Adipocyte (in vitro differentiated cells): ENCODE measurements around the gene DNAI2.
"Not testable (repeated sequence)": the region's sequence is repeated elsewhere in the genome, so short reads cannot be mapped to it uniquely, and the experiment has no call there.

Source experiments
- DNase-seq: peaks from one replicate; pipeline ENCODE4 v3.0.0-alpha.2; 2015; ENCODE audit warnings: low read depth
- H3K27me3 ChIP-seq: replicated peaks from 2 replicates; pipeline ENCODE4 v1.7.0; 2013; ENCODE audit warnings: mild to moderate bottlenecking, low read length, moderate library complexity; ENCODE audit not compliant: control insufficient read depth, insufficient read depth
- H3K36me3 ChIP-seq: 2 replicates; pipeline ENCODE4 v1.7.0; 2013; ENCODE audit warnings: low read length, mild to moderate bottlenecking, moderate library complexity; ENCODE audit not compliant: control insufficient read depth, insufficient read depth, severe bottlenecking
- H3K4me1 ChIP-seq: 2 replicates; pipeline ENCODE4 v1.7.0; 2013; ENCODE audit warnings: mild to moderate bottlenecking, low read length, moderate library complexity; ENCODE audit not compliant: control insufficient read depth, insufficient read depth
- H3K4me3 ChIP-seq: 2 replicates; pipeline ENCODE4 v1.7.0; 2013; ENCODE audit warnings: mild to moderate bottlenecking, low read length, moderate library complexity
- H3K9ac ChIP-seq: 2 replicates; pipeline ENCODE4 v1.7.0; 2013; ENCODE audit warnings: mild to moderate bottlenecking, low read length, moderate library complexity
- H3K9me3 ChIP-seq: 2 replicates; pipeline ENCODE4 v1.7.0; 2013; ENCODE audit warnings: mild to moderate bottlenecking, low read length, moderate library complexity; ENCODE audit not compliant: control insufficient read depth

DNAI2 gene

DNA sequence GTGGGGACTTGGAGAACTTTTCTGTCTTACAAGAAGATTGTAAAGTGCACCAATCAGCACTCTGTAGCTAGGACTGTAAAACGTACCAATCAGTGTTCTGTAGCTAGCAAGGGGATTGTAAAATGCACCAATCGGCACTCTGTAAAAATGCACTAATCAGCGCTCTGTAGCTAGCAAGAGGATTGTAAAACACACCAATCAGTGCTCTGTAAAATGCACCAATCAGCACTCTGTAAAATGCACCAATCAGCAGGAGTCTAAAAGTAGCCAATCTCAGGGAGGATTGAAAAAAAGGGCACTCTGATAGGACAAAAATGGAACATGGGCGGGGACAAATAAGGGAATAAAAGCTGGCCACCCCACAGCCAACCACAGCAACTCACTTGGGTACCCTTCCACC lies 7.0 kb upstream of the DNAI2 start:
- H3K4me3 ChIP-seq, H3K36me3 ChIP-seq, H3K9ac ChIP-seq, H3K9me3 ChIP-seq, DNase-seq, H3K4me1 ChIP-seq: not testable (repeated sequence)
- H3K27me3 ChIP-seq: peaks cover 41% of the 10 kb centered on the region

DNA sequence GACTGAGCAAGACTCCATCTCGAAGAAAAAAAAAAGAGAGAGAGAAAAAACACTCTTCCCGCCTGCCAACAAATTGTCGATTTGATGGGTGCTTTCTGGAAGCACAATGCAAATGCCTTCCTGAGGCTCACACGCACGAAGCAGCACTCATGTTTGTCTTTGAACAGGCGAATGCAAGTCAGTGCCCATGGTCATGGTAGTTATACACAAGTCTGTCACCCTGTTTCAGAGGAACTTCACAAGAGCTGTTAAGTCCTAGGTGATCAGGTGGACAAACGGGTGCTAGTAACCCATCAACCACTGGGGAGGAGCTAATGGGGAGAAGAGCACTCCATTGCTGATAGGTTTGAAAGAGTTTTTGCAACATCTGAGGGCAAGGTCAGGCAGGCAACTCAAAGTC lies 6.5 kb upstream of the DNAI2 start:
- Histone ChIP-seq H3K4me1 (peaks cover 11% of the 10 kb centered on the region), H3K4me3 (no peak overlapping the region), H3K9ac (no peak overlapping the region), H3K36me3 (no peaks in the 10 kb centered on the region), H3K27me3 (peaks cover 38% of the 10 kb centered on the region), H3K9me3 (peaks cover 5% of the 10 kb centered on the region)
- DNase-seq: no peak

DNA sequence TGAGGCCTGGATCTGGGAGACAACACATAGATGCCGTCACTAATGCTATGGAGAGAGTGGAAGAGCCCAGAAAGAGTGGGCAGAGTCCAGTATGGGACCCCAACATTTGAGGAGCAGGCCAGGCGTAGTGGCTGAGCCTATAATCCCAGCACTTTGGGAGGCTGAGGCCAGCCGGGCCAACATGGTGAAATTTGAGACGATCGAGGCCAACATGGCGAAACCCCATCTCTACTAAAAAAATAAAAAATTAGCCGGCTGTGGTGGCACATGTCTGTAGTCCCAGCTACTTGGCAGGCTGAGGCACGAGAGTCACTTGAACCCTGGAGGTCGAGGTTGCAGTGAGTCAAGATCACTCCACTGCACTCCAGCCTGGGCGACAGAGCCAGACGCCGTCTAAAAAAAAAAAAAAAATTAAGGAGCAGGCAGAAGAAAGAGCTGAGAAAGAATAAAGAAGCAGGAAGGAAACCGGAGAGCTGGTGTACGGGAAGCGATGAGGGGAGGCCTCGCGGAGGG lies 6.0 kb upstream of the DNAI2 start:
- H3K36me3 ChIP-seq: no peaks in the 10 kb centered on the region
- peaks cover 5% of the 10 kb centered on the region for H3K9me3 ChIP-seq
- no peak overlapping the region for H3K4me3 ChIP-seq
- H3K9ac ChIP-seq: no peak overlapping the region
- DNase-seq: no peak
- peaks cover 36% of the 10 kb centered on the region for H3K27me3 ChIP-seq
- peaks cover 16% of the 10 kb centered on the region for H3K4me1 ChIP-seq

DNA sequence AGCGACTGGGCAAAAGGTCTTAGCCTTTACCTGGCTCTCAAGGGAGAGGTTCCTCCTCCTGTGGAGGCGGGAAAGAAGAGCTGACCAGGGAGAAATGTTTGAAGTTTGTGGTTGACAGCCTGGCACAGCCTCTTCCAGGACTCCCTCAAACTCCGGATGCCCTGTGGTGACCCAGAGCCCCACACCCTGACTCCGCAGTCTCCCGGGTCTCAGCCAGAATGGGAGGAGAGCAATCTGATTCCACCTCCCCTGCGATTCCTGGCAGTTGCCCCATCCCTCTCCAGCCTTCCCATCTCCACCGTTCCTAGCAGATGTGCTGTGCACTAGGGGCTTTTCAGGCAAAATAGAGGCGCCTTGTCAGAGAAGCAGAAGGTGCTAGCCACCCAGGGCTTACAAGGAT lies 5.5 kb upstream of the DNAI2 start:
- Histone ChIP-seq H3K27me3 (peaks cover 37% of the 10 kb centered on the region), H3K9ac (no peak overlapping the region)
- no peak for DNase-seq

DNA sequence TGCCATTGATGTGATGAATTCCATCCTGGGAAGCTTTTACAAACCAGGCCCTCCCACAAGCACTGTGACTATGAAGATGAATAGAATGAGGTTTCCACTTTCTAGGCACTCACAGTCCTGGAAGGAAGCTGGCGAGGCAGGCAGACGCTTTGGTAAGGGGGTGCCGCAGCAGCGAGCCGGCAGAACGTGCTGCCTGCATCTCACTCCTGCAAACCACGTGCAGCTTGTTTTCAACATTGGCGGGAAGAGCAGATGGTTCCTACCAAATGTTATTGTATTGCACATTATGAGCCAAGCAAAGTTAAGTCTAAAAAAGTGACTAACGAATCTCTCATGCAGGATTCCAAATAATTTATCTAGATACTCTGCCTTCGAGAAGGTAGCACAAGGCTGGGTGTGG lies 3.7 kb upstream of the DNAI2 start:
- H3K27me3 ChIP-seq: peaks cover 54% of the 10 kb centered on the region
- no peak for DNase-seq
- H3K4me1 ChIP-seq: peaks cover 18% of the 10 kb centered on the region
- H3K36me3 ChIP-seq: no peaks in the 10 kb centered on the region
- H3K9me3 ChIP-seq: peaks cover 5% of the 10 kb centered on the region
- no peak overlapping the region for H3K4me3 ChIP-seq
- no peak overlapping the region for H3K9ac ChIP-seq

More for the DNA sequence above, 5.5 kb upstream of the DNAI2 start:
- H3K9me3 ChIP-seq: peaks cover 5% of the 10 kb centered on the region
- H3K4me1 ChIP-seq: peaks cover 18% of the 10 kb centered on the region
- H3K36me3 ChIP-seq: no peaks in the 10 kb centered on the region
- H3K4me3 ChIP-seq: no peak overlapping the region

DNA sequence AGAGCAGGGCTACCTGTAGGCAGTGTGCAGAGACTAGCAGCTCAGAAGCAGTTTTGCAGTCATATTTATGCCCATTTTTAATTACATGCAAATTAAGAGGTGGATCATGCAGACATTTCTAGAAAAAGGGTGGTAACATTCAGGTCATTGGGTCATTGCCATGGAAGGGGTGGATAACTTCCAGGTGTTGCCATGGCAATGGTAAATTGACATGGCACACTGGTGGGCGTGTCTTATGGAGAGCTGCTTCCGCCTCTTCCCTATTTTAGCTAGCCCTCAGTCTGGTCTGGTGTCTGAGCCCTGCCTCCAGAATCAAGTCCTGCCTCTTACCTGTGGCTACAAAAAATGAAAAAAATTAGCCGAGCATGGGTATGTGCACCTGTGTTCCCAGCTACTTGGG lies 2.8 kb upstream of the DNAI2 start:
- H3K9me3 ChIP-seq: peaks cover 5% of the 10 kb centered on the region
- H3K4me1 ChIP-seq: peaks cover 25% of the 10 kb centered on the region
- H3K36me3 ChIP-seq: no peaks in the 10 kb centered on the region
- H3K9ac ChIP-seq: no peak overlapping the region
- peaks cover 51% of the 10 kb centered on the region for H3K27me3 ChIP-seq
- no peak for DNase-seq
- H3K4me3 ChIP-seq: no peak overlapping the region

DNA sequence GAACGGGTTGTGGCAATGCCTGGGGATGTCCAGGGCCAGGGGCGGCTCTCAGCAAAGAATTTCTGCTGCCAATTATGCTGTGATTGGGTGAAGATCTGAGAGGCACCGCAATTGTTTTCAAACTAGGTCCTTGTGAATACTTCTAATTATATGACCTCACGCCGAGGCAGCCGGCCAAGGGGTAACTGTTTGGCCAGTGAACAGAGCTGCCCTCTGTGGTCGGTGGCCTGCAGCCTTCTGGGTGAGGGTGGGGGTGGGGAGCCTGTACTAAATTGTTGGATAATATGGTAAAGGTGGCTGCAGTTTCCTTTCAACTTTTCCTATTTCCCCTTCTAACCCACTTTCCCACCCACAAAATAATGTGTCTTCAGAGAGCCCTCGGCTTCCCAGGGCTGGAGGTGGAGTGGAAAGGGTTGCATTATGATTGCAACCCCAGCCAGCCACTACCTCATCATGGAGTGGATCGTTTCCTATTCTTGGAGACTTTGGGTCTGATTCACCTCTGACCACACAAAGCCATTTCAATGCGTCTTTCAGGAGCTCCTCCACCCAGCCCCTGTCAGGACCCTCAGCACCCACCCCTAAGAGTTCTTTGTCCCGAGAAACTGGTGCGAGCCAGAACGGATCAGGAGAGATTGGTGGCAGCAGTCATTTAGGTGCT lies 2.0 kb upstream of the DNAI2 start:
- peaks cover 47% of the 10 kb centered on the region for H3K27me3 ChIP-seq
- no peaks in the 10 kb centered on the region for H3K36me3 ChIP-seq
- no peak overlapping the region for H3K9ac ChIP-seq
- H3K4me1 ChIP-seq: peaks cover 32% of the 10 kb centered on the region
- H3K4me3 ChIP-seq: no peak overlapping the region
- DNase-seq: no peak
- H3K9me3 ChIP-seq: peaks cover 5% of the 10 kb centered on the region

DNA sequence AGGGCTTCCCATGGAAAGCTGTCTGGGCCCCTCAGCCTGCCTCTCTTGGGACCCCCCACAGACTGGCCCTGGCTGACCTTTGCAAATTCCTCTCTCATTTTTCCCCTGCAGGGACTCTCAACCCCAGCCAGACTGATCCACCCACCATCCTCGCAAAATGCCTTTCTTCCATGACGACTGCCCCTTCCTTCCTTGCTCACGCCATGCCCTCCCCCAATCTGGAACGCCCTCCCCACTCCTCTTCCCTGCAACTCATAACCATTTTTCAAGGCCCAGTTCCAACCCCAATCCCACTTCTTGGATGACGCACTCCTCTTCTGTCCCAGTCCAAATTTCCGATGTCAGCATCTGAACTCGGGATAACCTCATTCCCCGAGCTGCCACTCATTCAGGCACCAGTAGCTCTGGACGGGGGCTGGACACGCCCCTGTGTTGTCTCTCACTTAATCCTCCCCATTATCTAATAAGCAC lies 1.3 kb upstream of the DNAI2 start:
- H3K4me1 ChIP-seq: peaks cover 37% of the 10 kb centered on the region
- H3K9me3 ChIP-seq: no peaks in the 10 kb centered on the region
- no peaks in the 10 kb centered on the region for H3K36me3 ChIP-seq
- no peak overlapping the region for H3K4me3 ChIP-seq
- peaks cover 41% of the 10 kb centered on the region for H3K27me3 ChIP-seq
- H3K9ac ChIP-seq: no peak overlapping the region
- no peak for DNase-seq

DNA sequence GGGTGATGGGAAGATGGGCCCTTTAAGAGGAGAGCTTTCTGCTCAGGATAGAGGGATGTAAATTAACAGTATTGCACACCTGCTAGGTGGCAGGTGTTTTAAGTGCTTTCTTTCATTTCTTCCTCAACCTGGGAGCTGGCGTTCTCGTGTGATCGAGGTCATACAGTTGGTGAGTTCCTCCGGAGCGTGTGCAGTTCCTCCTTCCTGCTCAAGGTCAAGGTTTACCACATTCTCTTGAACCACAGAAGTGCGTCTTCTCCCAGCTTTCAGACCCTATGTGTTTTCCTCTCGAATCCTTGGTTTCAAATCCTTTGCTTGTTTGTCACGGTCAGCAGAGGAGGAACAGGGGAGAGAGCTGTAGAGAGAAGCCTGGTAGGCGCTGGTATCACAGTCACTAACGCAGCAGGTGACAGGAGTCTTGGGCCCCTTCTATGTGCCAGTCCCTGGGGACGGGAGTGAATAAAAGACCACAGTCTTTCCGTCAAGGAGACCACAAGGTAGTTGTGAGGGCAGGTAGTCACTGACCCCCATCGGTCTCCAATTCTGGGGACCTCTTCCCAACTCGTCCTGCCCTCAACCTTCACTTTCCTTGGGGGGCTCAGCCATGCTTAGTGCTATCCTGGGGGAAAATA lies 791 bp downstream of the DNAI2 start:
- H3K9me3 ChIP-seq: no peaks in the 10 kb centered on the region

DNA sequence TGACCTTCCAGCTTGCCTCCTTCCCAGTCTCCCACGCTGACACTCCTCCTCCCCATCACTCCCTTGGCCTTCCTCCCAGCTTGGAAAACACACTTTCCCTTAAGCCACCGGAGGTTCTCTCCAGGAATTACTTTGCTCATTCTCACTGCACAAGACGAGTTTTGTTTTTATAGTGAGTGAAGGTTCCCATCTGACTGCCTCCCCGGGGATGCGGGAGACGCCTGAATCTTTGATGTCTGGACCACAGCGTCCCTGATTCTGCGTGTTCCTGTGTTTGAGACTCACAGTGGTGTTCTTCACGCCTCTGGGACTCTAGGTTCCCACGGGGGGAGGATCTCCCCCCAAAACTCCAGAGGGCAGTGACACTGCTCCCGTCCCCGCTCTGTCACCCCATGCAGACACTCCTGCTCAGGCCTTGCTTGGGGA lies 2.0 kb downstream of the DNAI2 start:
- peak overlapping the region; percentile 6 for H3K9ac ChIP-seq
- H3K4me3 ChIP-seq: peak overlapping the region; percentile 25
- no peak for DNase-seq
- no peaks in the 10 kb centered on the region for H3K9me3 ChIP-seq
- peaks cover 37% of the 10 kb centered on the region for H3K4me1 ChIP-seq
- H3K36me3 ChIP-seq: no peaks in the 10 kb centered on the region
- H3K27me3 ChIP-seq: peaks cover 32% of the 10 kb centered on the region

More for the DNA sequence above, 791 bp downstream of the DNAI2 start:
- Histone ChIP-seq H3K4me1 (peaks cover 37% of the 10 kb centered on the region), H3K36me3 (no peaks in the 10 kb centered on the region), H3K4me3 (no peak overlapping the region), H3K9ac (no peak overlapping the region), H3K27me3 (peaks cover 27% of the 10 kb centered on the region)
- no peak for DNase-seq

DNA sequence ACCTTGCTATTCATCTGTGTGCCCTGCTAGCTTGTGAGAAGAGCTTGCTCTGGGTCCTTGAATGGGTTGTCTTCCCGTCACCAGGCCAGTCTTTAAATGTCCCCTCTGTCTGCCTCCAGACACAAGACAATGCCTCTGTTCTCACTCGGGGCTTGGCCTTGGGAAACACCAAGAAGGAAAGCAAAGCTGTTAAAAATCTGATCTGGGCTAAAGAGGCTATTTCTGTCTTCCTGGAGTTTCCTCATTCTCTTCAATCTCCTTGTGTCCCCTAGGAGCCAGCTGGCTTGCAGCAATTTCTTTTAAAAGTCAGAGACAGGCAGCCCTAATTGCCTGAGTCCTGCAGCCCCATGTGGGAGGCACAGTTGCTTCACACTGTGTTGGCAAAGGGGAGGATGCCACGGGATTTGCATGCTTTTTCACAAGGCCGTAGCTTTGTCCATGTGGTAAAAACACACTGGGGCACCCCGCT lies 2.5 kb downstream of the DNAI2 start:
- no peak for DNase-seq
- peak overlapping the region; percentile 25 for H3K4me3 ChIP-seq

More for the DNA sequence above, 2.5 kb downstream of the DNAI2 start:
- H3K9ac ChIP-seq: peak overlapping the region; percentile 6
- H3K9me3 ChIP-seq: no peaks in the 10 kb centered on the region
- H3K36me3 ChIP-seq: no peaks in the 10 kb centered on the region
- peaks cover 30% of the 10 kb centered on the region for H3K27me3 ChIP-seq
- peaks cover 35% of the 10 kb centered on the region for H3K4me1 ChIP-seq
